Fibroblast of pulmonary artery (primary cell): ENCODE measurements around the gene SMYD3.

Experiments
- DNase-seq: peaks from one replicate; pipeline ENCODE4 v3.0.0-alpha.2; 2010; ENCODE audit warnings: low read depth
- H3K4me3 ChIP-seq: replicated peaks from 2 replicates; pipeline ENCODE4 v1.5.1; 2011; ENCODE audit warnings: low read depth, mild to moderate bottlenecking, control low read depth, low read length, moderate library complexity
- TF ChIP-seq, protein P1 (sequence below): IDR thresholded peaks from 2 replicates; pipeline ENCODE4 v1.5.1; 2011; ENCODE audit warnings: mild to moderate bottlenecking, control low read depth, low read length, inconsistent platforms; ENCODE audit errors: missing control alignments

SMYD3 gene

GRCh38 chr1:246020211-246020954 lies 486.7 kb downstream of the SMYD3 start:
- no peak for DNase-seq
- TF ChIP-seq, protein P1, sequence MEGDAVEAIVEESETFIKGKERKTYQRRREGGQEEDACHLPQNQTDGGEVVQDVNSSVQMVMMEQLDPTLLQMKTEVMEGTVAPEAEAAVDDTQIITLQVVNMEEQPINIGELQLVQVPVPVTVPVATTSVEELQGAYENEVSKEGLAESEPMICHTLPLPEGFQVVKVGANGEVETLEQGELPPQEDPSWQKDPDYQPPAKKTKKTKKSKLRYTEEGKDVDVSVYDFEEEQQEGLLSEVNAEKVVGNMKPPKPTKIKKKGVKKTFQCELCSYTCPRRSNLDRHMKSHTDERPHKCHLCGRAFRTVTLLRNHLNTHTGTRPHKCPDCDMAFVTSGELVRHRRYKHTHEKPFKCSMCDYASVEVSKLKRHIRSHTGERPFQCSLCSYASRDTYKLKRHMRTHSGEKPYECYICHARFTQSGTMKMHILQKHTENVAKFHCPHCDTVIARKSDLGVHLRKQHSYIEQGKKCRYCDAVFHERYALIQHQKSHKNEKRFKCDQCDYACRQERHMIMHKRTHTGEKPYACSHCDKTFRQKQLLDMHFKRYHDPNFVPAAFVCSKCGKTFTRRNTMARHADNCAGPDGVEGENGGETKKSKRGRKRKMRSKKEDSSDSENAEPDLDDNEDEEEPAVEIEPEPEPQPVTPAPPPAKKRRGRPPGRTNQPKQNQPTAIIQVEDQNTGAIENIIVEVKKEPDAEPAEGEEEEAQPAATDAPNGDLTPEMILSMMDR = no peak
- H3K4me3 ChIP-seq = no peak overlapping the region

GRCh38 chr1:246018146-246018545 lies 488.9 kb downstream of the SMYD3 start:
- DNase-seq = no peak
- TF ChIP-seq, protein P1 = no peak
- H3K4me3 ChIP-seq = no peak overlapping the region

DNA sequence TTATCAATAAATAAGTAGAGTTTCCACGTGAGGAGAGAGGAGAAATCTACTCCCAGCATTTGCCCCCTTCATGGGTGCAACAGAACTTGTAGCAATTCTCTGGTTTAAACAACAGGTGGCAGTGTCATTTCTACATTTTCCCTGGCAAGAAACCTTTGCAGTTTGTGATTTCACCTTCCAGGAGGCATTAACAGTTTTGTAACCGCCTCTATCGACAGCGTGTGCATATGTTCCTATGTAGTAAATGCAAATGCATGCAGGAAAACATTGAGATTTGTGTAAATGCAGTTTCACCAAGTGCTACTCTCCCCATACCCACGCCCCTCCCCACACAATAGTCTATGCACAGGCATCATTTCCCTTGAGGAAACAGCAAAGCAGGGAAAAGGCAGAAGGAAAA lies 494.7 kb downstream of the SMYD3 start:
- TF ChIP-seq, protein P1 = peak; percentile 69
- peak; percentile 73 for DNase-seq
- H3K4me3 ChIP-seq = no peak overlapping the region

DNA sequence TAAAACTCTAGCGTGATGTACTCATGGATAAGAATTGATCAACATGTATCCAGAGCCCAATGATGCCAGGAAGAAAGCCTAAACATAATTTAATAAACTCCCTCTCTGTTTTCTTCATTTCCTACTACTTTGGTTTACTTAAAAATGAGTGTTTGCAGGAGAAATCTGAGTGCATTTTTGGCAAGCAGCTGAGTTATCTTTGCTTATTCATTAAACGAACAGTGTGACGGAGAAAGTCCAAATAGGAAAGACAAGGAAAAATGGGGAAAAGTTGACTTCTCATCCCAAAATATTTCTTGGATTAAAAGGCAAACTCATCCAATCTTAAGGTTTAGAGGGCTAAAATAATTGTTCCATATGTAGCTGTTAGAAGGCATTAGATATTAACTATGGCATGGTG lies 496.7 kb downstream of the SMYD3 start:
- no peak overlapping the region for H3K4me3 ChIP-seq
- no peak for DNase-seq
- TF ChIP-seq, protein P1 = no peak

GRCh38 chr1:246008363-246008831 lies 498.7 kb downstream of the SMYD3 start:
- DNase-seq = no peak
- no peak overlapping the region for H3K4me3 ChIP-seq
- TF ChIP-seq, protein P1 = no peak

- TF ChIP-seq, protein P1 = no peak
- peak; percentile 96 for DNase-seq
- H3K4me3 ChIP-seq = no peak overlapping the region
Observed at GRCh38 chr1:246005067-246005466, 502.0 kb downstream of the SMYD3 start.

GRCh38 chr1:246004301-246004700 lies 502.8 kb downstream of the SMYD3 start:
- no peak for DNase-seq
- no peak overlapping the region for H3K4me3 ChIP-seq
- TF ChIP-seq, protein P1 = no peak
